KG1 (cell line): ENCODE measurements around the gene CAPN11.

Experiments
- DNase-seq: peaks from one replicate; lab custom pipeline; 2025; lab: John Stamatoyannopoulos, UW

The CAPN11 gene

DNA sequence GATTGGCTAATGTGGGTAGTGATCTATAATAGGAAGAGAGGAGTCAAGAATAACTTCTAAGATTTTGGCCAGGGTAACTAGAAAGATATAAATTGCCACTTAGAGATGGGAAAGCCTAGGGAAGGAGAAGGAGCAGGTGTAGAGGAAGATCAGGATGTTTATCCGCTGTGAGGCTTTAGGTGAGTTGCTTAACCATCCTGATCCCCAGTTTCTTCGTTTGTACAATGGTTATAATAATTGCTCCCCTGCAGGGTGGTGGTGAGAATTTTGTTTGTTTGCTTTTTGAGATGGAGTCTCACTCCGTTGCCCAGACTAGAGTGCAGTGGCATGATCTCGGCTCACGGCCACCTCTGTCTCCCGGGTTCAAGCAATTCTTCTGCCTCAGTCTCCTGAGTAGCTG, 55.7 kb downstream of the CAPN11 start:
- no peak for DNase-seq

DNA sequence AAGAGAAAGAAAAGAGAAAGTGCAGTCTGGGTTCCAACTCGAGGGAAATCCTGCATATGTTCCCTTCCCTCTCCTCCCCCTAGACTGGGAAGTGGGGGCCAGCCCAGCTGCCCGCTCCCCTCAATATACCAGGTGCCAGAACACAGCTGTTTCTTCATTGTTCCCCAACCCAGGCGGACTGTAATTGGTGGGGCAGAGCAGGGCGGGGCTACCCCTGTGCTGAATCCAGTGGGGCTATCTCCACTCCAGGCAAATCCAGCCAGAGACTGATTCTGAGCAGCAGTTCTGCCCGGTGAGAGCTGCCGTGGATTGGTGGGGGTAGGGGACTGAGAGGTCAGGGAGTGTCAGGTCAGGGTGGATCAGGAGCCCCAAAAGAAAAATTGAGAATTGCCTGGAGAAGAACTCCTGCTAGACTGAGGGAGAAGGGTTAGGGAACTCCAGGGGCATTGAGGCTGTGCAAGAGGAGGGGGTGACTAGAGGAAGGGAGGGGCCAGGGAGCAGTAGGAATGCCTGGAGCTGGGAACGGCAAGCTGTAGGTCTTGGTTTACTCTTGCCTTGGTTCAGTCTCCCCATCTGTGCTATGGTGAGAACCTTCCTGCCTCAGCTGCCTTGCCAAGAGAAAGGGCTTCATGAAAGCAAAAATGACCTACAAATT, 58.2 kb downstream of the CAPN11 start, which contains the start of gene MYMX:
TSS of gene MYMX (plus strand) at position 250 of the 655 bp plus-strand sequence. CDS start 546 bp downstream, outside the sequence.
- no peak for DNase-seq

DNA sequence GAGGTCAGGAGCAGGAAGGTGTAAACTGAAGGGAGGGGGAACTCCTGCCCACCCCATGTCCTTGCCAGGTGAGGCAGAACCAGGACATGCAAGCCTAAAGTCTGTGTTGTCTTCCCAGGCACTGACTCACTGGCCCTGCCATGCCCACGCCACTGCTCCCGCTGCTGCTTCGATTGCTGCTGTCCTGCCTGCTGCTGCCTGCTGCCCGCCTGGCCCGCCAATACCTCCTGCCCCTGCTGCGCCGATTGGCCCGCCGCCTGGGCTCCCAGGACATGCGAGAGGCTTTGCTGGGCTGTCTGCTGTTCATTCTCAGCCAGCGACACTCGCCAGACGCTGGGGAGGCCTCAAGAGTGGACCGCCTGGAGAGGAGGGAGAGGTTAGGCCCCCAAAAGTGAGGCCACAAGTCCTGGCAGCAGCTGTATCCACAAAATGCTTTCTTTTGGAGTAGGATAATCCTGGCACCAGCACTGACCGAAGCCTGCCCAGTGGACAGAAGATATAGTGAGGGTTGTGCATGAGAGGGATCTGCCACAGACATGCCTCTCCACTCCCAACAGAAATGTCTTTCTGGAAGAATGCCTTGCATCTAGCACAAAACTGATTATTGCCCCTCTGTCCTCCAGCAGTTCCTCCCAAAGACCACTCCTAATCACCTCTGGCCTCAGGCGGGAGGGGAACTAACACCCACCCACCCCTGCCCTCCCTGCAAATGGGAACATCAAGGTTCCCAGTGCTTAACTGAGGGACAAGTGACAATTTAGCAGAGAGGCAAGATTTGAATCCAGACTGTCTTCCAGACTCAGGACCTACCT, 58.9 kb downstream of the CAPN11 start:
- DNase-seq = no peak

DNA sequence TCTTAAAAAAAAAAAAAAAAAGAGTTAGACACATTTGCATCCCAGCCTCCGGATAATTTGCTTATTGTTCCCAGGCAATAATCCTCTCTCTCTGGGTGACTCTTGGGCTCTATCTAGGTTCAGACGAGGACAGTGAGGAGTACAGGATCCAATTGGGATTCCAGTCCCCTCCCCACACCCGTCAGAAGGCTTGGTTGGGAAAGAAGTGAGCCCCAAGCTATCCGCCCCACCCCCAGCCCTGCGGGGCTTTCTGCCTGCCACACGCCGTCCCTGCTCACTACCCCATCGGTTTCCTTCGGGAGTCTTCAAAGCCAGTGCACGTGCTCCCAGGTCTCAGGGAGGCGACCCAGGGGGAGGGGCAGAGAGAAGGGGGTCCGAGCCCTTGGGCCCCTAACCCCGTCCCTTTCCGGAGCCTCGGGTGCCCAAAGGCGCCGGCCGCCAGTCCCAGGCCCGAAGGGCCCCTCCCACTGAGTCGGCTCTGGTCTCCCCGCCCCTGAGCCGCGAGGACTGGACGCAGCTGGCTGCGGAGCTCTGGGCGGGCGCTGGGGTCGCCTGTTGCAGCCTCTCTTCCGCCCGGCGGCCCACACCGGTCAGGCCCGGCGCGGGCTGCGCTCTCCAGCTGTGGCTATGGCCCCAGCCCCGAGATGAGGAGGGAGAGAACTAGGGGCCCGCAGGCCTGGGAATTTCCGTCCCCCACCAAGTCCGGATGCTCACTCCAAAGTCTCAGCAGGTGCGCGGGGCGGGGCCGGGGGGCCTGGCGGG, 60.6 kb downstream of the CAPN11 start:
- no peak for DNase-seq

DNA sequence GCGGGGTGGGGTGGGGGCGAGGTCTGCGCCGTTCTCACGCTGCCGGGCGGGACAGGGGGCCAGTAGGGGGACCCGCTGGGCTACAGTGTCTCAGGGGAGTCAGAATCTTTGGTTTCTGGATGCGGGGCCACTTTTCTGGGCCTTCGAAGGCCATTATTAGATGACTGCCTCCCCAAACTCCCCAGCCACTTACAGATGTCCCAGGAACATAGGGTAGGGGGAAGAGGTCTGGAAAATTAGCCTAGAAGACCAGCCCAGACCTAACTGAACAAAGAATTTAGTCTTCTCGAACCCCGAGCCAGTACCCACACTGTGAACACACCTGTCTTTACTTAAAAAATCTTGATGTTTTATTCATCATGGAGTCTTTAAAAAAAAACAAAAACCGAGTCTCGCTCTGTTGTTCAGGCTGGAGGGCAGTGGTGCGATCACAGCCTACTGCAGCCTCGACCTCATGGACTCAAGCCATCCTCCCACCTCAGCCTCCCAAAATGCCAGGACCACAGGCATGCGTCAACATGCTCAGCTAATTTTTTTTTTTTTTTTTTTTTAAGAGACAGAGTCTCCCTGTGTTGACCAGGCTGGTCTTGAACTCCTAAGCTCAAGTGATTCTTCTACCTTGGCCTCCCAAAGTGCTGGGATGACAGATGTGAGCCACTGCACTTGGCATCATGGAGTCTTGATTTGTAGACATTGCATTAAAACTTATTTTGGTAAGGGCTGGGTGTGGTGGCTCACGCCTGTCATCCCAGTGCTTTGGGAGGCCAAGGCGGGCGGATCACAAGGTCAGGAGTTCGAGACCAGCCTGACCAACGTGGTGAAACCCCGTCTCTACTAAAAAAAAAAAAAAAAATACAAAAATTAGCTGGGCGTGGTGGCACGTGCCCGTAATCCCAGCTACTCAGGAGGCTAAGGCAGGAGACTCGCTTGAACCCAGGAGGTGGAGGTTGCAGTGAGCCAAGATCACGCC, 61.5 kb downstream of the CAPN11 start:
- DNase-seq = no peak

DNA sequence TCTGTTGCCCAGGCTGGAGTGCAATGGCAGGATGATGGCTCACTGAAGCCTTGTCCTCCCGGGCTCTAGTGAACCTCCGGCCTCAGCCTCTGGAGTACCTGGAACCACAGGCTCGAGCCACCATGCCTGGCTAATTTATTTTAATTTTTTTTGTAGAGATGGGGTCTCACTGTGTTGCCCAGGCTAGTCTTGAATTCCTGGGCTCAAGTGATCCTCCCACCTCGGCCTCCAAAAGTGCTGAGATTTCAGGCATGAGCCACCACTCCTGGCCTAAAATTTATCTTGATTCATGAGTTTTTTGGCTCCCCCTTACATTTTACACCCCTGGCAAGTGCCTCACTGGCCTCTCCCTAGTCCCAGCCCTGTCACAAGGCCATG, 62.3 kb downstream of the CAPN11 start:
- DNase-seq = no peak

DNA sequence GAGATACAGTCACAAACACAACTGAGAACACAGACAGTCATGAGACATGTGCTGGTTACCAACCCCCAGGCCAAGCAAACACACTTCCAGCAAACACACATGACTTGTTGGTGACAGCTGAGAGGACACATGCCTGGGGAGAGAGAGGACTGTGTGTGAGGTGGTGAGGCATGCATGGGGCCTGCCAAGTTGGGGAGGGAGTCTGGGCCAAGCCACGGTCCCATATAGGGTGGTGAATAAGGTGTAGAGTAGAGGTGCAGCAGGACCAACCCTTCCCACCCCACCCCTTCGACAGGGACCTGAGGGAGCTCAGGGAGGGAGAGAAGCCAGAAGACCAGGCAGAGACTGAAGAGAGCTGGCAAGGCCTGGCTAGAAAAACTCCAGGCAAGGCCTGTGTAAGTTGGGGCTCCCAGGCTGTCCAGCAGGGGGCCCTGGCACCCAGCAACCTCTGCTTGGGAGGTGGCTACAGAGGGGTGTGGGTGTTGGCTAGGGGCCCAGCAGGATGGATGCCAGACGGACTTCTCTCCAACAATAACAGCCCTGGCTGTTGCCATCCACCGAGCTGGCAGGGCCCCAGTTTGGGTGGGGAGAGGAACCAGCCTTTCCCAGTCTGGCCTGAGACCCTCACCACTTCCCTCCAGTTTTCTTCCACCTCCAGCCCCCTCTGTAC, 62.8 kb downstream of the CAPN11 start:
- DNase-seq = peak; percentile 41

DNA sequence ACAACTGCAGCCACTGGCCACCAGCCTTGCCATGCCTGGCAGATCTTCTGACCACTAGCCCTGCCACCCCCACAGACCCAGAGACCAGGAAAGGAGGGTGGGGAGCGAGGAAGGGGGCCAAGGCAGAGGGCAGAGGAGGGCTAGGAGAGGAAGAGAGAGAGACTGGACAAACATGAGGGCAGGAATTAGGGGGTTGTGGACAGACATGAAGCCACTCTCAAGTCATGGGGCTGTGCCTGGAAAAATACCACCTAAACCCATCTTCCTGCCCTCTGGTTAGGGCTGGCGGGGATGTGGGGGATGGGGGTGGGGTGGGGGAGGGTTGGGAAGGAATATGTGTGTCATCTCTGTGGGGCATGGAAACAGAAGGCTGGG, 63.3 kb downstream of the CAPN11 start:
- DNase-seq = no peak

DNA sequence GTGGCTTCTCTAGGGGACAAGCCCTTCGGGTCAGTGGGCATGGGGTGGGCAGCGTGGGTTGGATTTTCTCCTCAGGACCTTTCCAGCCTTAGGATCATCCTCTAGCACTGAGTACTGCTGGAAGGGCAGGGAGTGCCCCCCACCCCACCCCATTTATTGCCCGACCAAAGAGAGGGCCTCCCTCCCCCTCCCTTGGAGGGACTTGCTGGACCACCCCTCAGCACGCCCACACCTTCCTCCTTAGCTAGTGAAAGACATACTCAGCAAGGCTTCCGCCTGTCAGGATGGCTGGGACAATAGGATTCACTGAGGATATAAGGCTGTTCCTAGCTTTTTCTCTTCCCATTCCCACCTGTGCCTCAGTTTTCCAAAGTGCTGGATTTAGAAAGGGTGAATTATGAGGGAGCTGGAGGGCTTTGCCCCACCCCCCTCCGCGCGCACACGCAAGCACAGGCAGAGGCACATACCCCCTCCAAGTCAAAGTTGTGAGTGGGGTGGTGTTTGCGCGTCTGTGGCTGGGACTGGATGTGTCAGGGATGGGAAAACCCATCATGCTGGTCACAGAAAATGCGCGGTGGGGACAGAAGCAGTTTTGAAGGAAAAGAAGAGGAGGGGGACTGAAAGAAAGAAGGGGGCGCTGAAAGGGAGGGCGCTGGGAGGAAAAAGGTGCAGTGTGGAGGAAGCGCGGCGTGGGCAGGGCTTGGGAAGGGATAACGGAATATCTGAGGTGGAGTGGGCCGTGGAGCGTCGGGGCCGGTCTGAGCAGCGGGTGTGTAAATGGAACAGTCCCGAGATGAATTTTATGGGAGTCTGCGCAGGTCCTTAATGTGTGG, 64.1 kb downstream of the CAPN11 start:
- no peak for DNase-seq

DNA sequence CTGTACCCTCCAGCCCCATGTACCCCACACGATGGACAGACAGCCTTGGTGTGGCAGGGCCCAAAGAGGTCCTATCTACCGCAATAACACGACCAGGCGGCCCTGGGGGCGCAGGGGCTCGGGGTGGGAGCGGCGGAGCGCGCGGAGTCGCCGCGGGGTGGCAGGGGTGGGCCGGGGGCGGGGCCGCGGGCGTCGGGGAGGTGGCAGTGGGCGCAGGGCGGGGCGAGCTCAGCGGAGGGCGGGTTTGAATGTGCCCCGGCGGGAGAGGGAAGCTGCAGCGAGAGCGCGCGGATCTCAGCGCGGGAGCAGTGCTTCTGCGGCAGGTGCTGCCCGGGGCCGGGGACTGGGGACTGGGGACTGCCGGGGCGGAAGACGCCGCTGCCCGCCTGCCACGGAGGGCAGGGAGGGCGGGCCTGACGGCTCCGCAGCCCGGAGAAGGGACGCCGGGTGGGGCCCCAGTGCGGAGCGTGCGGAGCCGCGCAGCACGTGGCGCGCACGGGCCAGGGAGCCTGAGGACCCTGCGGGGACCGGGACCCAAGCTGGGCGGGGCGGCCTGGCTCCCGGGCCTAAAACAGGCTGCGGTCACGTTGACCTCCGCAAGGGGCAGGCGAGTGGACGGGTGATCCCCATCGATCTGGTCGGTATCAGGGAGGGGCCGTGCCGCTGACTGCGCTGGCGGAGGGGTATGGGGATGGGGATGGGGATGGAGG, 64.9 kb downstream of the CAPN11 start, which contains the start of gene SLC29A1:
TSS of gene SLC29A1 (plus strand) at position 277 of the 710 bp plus-strand sequence. CDS start 3,719 bp downstream, outside the sequence.
- peak; percentile 71 for DNase-seq

DNA sequence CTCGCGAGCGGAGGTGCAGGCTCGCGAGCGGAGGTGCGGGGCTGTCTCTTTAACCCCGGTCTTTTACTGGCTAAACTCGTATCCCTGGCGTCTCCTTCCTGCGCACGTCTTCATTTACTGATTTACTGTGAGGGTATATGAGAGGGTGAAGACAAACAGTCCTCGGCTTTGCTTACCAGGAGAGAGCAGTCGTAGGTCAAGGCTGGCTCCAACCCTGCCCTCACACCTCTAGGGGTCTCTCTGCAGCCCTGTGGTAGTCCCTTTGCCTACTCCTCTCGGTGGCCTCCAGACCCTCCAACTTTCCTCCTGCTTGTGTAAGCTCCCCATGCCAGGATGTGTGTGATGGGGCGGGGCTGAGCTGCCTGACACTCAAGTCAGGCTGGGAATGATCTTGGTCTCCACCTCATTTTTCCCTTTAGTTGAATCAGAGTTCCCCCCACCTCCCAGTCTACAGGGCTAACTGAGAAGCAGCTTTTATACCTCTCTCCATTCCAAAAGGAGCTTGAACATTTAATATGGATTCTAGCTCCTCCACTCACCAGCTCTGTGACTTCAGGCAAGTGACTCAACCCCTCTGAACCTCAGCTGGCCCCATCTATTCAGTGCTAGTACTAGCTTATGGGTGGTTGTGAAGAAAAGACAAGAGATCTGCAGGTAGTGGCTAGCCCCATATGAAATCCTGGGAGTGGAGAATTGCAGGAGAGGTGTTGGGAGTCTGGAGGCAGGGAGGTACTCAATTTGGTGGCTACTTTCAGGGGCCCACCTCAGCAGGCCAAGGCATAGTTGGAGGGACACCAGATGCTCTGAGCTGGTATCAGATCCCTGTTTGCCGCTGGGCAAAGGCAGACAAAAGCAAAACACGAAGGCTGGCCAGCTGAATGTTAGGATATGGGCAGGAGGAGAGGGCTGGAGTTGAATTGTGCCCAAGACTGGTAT, 65.7 kb downstream of the CAPN11 start:
- DNase-seq = no peak

DNA sequence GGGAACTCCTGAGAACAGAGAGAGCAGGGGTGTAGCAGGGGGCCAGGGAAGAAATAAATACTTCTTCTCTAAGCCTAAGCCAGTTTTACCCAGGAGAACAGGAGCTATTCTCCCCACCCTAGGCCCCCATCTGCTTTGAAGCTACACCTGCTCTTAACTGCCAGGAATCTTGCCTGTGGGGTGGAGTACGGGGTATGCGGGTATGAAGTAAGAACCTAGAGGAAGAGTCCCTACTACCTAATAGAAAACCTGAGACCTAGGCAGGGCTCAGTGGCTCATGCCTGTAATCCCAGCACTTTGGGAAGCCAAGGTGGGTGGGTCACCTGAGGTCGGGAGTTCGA, 66.3 kb downstream of the CAPN11 start:
- no peak for DNase-seq

DNA sequence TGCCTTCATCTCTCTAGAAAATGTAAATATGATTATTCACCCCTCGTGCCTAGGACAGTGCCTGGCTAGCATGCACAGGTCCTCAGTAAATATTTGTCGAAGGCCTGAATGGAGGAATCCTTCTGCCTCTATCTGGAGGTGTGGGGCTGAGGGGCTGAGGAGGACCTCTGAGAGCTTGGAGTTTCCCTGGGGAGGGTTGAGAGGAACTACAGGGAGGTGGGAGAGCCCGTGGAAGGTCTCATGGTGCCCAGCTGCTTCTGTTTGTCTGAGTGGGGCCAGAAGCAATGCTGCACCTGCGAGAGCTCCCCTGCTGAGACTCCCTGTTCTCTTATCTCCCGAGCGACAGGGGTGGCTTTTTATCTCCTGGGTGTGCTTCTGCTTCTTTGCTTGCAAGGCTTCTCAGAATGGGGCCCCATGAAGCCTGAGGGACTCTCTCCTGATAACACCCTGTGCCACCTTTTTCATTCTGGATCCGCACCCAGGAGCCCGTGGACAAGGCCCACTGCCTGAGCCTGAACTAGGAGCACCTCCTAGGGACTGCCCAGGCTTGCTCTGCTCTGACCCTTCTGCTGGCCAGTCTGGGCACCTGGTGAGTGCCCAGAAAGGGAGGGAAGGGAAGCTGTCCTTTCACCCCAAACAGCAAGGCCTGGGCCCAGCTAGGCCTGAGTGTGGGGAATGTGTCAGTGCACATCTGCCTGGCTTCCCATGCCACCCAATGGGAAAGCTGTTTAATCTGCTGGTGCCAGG, 67.1 kb downstream of the CAPN11 start:
- no peak for DNase-seq

DNA sequence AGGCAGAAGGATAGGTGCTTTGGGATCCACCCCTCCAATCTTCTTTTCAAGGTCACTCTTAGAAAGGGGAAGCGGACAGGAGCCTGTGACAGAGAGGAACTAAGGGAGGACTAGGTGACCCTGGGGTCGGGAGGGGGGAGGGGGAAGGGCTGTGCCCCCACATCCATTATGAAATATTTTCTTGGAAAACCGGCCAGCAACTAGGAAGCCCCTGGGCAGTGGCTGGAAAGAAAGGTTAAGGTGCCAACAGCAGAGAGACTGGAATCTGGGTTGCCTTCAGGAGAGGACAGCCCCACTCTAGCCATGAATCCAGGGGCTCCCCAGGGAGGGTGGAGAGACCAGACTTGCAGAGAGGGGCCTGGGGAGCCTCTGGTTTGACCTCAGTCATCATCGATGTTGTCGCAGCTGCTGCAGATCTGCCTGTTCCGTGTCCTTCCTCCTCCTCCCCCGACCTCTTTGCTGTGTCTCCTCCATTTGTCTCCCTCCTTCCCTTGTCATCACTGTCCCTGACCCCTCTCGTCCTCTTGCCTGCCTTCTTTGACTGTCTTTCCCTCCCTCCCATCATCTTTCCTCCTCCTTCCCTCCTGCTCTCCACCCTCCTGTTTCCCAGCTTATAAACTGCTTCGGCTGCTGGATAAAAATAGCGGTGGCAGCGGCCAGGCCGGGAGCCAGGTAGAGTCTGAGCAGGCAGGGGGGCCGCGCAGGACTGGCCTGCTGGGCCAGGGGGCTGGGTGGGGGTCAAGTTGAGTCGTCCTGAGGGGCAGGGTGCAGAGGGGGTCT, 67.9 kb downstream of the CAPN11 start:
- no peak for DNase-seq

DNA sequence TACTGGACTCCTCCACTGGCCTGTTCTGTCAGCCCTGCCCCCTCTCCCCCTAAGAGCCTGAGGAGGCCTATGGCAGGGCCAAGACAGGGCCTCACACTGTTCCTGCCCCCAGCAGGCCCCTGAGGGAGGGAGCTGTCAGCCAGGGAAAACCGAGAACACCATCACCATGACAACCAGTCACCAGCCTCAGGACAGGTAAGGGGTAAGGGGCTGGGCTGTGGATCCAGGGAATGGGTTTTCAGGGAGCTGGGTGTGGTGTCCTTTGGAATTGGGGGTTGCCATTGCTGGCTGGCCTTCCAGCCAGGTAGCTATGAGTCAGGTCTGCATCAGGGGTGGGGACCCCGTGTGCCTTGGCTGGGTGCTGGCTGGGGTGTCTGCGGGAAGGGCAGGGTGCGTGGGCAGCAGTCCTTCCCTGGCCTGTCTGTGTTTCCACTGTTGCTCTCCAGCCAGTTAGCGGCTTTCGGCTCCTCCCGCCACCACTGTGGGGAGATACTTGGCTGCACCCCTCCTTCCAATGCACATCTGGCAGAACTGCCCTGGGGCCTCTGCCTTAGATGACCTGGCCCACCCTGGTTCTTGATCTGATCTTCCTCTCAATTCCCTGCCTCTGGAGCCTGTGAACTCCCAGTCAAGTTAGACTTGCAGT, 68.7 kb downstream of the CAPN11 start:
- DNase-seq = no peak

DNA sequence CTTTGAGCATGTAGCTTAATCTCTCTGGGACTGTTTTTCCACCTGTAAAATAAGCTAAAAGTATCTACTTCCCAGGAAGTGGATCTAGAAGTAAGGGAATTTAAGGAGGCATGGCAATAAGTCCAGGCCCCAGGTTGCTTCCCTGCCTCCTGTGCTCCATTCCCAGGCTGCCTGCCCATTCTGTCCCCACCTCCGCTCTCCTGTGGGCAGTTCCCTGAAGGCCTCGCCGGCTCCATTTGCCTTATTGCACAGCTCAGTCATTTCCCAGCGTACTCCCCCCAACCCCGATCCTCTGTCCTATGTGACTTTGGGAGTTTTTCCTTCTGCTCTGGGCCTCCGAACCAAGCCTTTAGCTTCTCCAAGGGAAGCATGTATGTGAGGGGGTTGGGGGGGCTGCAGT, 69.4 kb downstream of the CAPN11 start:
- DNase-seq = no peak
